GM12872 (cell line): Measurements from ENCODE around the gene CDH24.

ENCODE experiments used
- TF ChIP-seq, protein P1 (sequence below): IDR thresholded peaks from 3 replicates; pipeline ENCODE4 v1.5.1; 2011; ENCODE audit warnings: low read depth, mild to moderate bottlenecking, low read length, moderate library complexity; ENCODE audit not compliant: insufficient read depth

The CDH24 gene

DNA sequence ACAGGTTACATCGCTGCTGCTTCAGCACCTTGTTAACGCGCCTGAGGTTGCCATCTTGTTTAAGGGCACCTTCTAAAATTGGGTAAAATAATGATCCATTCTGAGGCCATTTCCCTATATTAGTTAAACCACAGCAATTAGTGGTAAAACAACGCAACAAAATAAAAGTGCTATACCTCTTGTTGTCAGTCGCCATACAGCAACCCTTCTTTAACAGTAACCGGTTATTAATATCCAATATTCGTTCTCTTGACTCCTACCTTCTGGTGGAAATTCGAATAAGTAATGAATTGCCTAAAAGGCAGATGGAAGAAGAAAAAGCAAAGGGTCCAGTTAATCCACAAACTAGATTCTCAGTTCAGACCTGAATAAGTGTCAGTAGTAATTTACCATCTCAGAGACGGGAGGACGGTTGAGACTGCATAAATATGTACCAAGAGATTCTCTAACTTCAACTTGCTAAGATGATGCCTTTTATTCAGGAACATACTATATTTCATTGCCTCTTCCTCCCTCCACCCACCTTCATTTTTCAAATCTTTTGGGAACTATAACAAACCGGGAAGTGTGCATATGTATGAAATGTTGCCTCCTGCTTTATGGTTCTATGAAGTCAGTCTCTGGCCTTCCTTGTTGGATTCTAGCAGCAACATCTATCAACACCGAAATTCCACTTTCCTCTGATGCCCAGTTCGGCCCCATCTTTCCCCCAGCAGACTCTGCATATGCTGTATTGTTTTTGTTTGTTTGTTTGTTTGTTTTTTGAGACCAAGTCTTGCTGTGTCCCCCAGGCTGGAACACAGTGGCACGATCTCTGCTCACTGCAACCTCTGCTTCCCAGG lies 21.8 kb downstream of the CDH24 start:
- TF ChIP-seq, protein P1, sequence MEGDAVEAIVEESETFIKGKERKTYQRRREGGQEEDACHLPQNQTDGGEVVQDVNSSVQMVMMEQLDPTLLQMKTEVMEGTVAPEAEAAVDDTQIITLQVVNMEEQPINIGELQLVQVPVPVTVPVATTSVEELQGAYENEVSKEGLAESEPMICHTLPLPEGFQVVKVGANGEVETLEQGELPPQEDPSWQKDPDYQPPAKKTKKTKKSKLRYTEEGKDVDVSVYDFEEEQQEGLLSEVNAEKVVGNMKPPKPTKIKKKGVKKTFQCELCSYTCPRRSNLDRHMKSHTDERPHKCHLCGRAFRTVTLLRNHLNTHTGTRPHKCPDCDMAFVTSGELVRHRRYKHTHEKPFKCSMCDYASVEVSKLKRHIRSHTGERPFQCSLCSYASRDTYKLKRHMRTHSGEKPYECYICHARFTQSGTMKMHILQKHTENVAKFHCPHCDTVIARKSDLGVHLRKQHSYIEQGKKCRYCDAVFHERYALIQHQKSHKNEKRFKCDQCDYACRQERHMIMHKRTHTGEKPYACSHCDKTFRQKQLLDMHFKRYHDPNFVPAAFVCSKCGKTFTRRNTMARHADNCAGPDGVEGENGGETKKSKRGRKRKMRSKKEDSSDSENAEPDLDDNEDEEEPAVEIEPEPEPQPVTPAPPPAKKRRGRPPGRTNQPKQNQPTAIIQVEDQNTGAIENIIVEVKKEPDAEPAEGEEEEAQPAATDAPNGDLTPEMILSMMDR: no peak

DNA sequence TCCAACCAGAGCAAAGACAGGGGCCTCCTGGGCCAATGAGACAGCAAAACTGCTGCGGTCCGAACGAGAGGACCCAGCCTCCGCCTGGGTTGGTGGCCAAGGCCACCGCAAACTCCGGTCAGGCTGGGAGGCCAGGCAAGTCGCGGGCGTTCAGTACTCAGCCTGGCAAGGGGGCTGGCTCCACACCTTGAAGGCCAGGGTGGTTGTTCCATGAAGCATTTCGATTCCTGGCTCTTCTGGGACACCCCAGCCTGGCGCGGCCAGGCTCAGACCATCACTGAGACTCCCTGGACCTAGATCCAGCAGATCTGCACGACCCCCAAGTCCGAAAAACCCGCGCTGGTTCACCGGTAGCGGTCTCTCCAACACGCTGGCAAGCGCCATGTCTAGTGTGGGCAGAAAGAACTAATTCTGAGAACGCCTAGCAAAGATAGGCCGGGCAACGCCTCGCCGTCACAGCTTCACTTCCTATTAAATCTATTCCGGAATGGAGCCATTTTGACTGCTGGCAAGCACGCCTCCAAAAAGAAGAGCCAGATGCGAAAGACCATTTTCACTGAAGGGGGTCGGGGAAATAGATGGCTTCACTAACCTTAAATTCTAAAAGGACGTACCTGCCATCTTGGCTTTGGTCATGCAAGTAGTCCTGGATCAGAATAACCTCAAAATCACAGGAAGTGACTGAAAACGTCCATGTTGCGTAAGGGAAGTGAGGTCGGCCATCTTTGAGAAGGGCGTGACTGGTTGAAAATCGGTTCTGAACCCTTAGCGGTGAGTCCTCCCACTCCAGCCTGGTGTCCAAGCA lies 22.6 kb downstream of the CDH24 start, which contains the start of gene PSMB5:
Gene PSMB5, minus strand, starts transcription at position 403 of the 805 bp plus-strand sequence. Its CDS starts 19 bp downstream, at position 384.
- TF ChIP-seq, protein P1: no peak

DNA sequence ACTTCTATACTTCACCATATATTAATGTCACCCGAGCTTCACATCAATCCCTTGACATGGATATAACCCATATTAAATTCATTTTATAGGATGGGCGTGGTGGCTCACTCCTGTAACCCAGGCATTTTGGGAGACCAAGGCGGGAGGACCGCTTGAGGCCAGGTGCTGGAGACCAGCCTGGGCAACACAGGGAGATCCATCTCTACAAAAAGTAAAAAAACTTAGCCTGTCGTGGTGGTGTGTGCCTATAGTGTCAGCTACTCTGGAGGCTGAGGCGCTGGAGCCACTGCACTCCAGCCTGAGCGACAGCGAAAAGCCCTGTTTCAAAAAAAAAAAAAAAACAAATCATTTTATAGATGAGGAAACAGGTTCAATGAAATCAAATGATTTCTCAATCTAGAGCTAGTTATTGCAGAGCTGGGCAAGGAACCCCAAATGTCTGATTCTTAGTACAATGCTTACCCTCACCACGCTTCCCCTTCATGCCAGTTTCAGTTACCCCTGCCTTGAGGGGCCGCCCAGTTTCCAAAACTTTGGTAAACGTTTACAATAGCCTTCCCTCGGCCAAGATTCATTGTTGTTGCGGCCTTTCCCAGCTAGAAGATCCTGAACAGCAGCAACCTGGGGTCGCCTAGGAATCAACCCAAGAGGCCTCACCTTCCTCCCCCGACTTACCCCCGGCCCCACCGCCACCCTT lies 23.4 kb downstream of the CDH24 start:
- TF ChIP-seq, protein P1: no peak

DNA sequence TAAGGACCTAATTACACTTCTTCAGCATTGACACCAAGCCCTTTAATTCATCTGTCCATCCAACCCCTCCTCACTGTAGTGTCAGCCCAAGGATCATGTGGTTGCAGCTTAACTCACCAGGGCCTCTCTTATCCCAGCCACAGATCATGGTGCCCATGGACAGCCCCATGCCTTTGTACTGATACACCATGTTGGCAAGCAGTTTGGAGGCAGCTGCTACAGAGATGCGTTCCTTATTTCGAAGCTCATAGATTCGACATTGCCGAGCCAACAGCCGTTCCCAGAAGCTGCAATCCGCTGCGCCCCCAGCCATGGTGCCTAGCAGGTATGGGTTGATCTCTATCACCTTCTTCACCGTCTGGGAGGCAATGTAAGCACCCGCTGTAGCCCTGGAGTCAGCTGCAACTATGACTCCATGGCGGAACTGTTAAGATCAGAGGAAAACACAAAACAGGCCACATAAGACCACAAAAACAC lies 24.0 kb downstream of the CDH24 start:
- TF ChIP-seq, protein P1: no peak

DNA sequence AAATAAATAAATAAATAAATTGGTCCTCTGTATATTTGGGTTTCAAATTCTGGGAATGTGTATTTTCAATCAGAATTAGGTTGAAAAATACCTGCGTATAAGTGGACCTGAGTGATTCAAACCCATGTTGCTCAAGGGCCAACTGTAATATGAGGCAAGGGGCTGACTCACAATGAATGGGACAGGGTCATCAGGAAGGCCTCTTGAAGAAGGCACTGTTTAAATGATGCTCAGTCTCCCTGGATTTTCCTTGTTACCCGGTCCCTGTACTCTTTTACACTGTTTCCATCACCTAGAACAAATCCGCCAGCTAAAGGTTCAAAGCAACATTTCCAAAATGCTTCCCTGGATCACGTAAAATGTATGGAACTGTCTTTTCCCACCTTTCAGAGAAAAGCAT lies 26.4 kb downstream of the CDH24 start:
- TF ChIP-seq, protein P1: no peak

DNA sequence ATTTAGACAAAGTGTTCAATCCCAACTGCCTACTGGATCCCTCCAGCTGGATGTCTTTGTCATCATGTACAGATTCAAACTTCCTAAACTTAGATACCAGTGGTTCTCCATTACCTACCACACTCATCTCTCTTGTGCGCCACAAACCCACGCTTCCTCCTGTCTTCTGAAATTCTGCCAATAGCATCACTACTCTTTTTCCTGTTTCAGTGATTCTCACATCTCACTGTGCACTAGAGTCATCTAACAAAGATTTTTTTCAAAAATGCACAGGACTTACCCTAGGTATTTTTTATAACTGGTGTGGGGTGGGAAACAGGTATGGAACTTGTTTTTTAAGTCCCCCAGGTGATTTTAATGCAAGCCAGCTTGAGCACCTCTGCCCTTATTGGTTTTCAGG lies 28.5 kb downstream of the CDH24 start:
- TF ChIP-seq, protein P1: no peak

DNA sequence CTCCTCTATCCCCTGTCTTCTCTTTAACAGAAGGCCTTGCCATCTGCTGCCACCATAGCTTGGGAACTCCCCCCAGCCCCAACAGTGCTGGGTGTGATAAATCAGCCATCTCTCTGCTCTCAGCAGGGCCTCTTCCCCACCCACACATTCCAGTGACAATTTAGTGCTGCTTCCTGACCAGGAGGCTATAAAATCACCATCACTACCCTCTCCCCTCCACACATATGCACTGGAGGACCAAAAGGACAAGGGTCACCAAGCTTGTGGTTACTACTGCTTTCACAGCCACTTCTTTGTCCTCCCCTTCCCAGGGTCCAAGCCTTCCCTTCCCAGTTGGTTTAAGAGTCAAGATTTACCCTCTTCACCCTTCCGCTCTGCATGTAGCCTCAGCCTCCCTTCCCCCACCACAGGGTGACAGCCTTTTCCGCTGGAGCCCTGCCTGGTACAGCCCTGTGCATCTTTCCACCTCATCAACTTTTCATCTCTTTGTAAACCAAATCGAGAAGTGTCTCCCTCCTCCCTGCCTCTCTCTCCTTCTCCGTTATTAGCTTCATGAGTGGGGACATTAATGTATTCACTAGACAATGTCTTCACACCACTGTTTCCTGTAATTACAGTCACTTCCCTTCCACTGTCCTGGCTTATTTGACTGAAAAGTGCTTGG lies 32.0 kb downstream of the CDH24 start:
- TF ChIP-seq, protein P1: no peak
